ENCODE results near the gene SLC9A6. TPM values are rescaled to one million over a fixed set of nuclear protein-coding genes. Genes with fewer than 3 reads are reported as not detected.

SLC9A6 gene
- total and polyA plus RNA-seq, 9 of the 15 experiments (the other 6 are each of a cell fraction or from before 2014, with no cell fraction given): 3.7 to 13.9 (median 9.9) TPM

DNA sequence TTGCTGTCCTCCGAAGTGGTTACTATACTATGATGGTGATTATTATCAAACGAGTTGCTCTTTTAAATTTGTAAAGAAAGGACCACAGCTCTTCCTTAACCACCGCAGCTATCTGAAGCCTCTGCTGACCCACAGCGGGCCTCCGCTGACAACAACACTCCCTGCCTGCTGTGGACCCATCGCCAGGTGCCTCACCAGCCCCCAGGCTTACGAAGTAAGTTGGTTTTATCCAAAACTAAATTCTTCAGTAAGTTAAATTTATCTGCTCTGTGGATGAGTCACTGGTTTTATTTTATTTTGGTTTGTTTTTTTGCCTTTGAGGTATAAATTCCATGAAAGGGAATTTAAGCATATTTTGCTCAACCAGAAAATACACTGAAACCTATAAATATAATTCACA, 54.7 kb downstream of the SLC9A6 start (continued):
- no peak for TF ChIP-seq NR2C2 (CRISPR knock-in tag; IDR thresholded peaks at IDR 0.05)
- no peak for TF ChIP-seq NR2C2 (tag; IDR thresholded peaks at IDR 0.05)
- no peak for TF ChIP-seq STAT5B (CRISPR knock-in tag; IDR thresholded peaks at IDR 0.05)
- TF ChIP-seq, protein P1, sequence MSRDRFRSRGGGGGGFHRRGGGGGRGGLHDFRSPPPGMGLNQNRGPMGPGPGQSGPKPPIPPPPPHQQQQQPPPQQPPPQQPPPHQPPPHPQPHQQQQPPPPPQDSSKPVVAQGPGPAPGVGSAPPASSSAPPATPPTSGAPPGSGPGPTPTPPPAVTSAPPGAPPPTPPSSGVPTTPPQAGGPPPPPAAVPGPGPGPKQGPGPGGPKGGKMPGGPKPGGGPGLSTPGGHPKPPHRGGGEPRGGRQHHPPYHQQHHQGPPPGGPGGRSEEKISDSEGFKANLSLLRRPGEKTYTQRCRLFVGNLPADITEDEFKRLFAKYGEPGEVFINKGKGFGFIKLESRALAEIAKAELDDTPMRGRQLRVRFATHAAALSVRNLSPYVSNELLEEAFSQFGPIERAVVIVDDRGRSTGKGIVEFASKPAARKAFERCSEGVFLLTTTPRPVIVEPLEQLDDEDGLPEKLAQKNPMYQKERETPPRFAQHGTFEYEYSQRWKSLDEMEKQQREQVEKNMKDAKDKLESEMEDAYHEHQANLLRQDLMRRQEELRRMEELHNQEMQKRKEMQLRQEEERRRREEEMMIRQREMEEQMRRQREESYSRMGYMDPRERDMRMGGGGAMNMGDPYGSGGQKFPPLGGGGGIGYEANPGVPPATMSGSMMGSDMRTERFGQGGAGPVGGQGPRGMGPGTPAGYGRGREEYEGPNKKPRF (IDR thresholded peaks at IDR 0.05; ENCODE audit: low read depth, low read length): no peak
- TF ChIP-seq FUS (optimal IDR thresholded peaks at IDR 0.05; ENCODE audit: low read depth, low read length): no peak
- TF ChIP-seq ZNF766 (CRISPR knock-in tag; conservative IDR thresholded peaks at IDR 0.05): no peak

DNA sequence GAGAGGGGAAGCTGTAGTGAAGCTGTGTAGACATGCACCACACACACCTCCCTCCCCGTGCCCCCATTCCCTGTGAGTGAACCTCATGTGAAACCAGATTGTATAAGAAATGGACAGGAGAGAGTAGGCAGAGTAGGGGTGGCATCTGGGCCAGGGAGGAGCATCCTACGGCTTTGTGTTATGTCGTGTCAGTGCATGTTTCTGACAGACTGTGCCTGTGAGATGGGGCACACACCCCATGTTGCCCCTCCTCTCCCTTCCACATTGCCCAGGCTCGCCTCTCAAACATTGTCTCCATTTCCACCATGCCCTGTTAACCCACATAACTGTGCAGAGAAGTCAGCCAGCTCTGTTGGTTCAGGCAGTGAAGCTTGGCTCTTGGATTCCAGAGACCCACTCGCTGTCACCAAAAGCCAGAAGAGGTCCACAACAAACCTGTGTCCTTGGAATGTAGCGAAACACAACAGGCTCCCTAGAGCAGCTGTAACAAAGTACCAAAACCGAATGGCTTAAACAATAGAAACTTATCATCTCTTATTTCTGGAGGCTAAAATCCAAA, 56.1 kb downstream of the SLC9A6 start:
- WGBS (ENCODE audit: insufficient coverage, low coverage, missing lambda C conversion rate): 86% methylated on average over 6 of the region's 7 CpGs
- Histone ChIP-seq H3K9ac (ENCODE audit: insufficient read depth in 1 of 2, low read depth in 2 of 2, low read length in 2 of 2) (no peak overlapping the region), H3K9me1 (ENCODE audit: control insufficient read depth, insufficient read depth, low read length) (no peaks in the 10 kb centered on the region), H3K79me2 (ENCODE audit: control insufficient read depth, insufficient read depth, low read length) (no peaks in the 10 kb centered on the region), H3K4me3 (no peak overlapping the region), H2AFZ (ENCODE audit: low read depth, low read length) (no peak overlapping the region), H3K4me2 (ENCODE audit: insufficient read depth, low read length) (no peak overlapping the region), H3K4me1 (replicated peaks in 1 of 2; ENCODE audit: control insufficient read depth in 2 of 2, insufficient read depth in 2 of 2, low read length in 2 of 2) (no peaks in the 10 kb centered on the region), H3K9me3 (replicated peaks; ENCODE audit: control insufficient read depth, insufficient read depth, low read depth, low read length) (no peaks in the 10 kb centered on the region), H3K27me3 (ENCODE audit: control insufficient read depth in 2 of 2, insufficient read depth in 2 of 2, low read length in 2 of 2) (no peaks in the 10 kb centered on the region), H3K27ac (ENCODE audit: extremely low read depth, low read depth, low read length) (no peak overlapping the region), H4K20me1 (replicated peaks; ENCODE audit: control insufficient read depth, insufficient read depth, low read length) (no peaks in the 10 kb centered on the region), H3K36me3 (ENCODE audit: control insufficient read depth, insufficient read depth, low read length) (peaks cover 10% of the 10 kb centered on the region; the same call in 2 of the 3 replicates)
- ChIA-PET POLR2A (no interaction called here), CTCF (ENCODE audit: low intra/inter-chr PET ratio) (no interaction called here)
- no peak for ATAC-seq
- intact Hi-C loops (cut with micrococcal nuclease): no loop called here
- DNase-seq (ENCODE audit: extremely low read depth in 1 of 4, low spot score in 3 of 4): no peak
- TF ChIP-seq MYBL2 (IDR thresholded peaks at IDR 0.05; ENCODE audit: low read depth) (no peak), MYBL2 (CRISPR knock-in tag; IDR thresholded peaks at IDR 0.05; ENCODE audit: borderline replicate concordance) (no peak)
- in situ Hi-C loops (cut with MboI): loop anchor here (25.0 kb wide), 2 partner anchors 121 to 646 kb away; no protein-coding TSS in a partner anchor
- FAIRE-seq: no peak
- BruUV-seq (replicated peaks): no TSS peak

All from K562 (cell line).